ENCODE data around the gene GMPR2.
"Not testable (repeated sequence)": the region's sequence is repeated elsewhere in the genome, so short reads cannot be mapped to it uniquely, and the experiment has no call there.

GMPR2 gene

DNA sequence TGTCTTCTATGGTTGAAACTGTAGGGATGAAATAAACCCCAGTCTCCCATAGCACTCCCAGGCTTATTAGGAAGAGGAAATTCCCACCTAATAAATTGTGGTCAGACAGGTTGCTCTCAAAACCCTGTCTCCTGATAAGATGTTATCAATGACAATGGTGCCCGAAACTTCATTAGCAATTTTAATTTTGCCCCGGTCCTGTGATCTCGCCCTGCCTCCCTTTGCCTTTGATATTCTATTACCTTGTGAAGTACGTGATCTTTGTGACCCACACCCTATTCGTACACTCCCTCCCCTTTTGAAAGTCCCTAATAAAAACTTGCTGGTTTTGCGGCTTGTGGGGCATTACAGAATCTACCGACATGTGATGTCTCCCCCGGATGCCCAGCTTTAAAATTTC lies 30.2 kb upstream of the GMPR2 start:
- not testable (repeated sequence) for DNase-seq (ENCODE audit: low spot score)

DNA sequence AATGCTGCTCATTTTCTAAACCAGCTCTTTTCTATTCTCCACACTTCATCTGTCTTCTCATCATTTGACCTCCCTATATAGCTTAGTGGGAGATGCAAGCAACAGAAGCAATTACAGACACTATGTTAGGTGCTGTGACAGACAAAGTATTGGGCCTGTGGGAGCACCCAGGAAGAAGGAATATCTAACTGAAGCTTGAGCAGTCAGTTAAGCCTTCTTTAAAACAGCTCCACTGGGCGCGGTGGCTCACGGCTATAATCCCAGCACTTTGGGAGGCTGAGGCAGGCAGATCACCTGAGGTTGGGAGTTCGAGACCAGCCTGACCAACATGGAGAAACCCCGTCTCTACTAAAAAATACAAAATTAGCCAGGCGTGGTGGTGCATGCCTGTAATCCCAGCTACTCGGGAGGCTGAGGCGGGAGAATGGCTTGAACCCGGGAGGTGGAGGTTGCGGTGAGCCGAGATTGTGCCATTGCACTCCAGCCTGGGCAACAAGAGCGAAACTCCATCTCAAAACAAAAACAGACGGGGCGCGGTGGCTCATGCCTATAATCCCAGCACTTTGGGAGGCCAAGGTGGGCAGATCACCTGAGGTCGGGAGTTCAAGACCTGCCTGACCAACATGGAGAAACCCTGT lies 29.4 kb upstream of the GMPR2 start:
- not testable (repeated sequence) for DNase-seq (ENCODE audit: low spot score)

GRCh38 chr14:24204163-24205146 lies 28.3 kb upstream of the GMPR2 start:
- no peak for DNase-seq (ENCODE audit: low spot score)

- DNase-seq (ENCODE audit: low spot score) = no peak
Measured at GRCh38 chr14:24206260-24207103, 26.2 kb upstream of the GMPR2 start.

- DNase-seq (ENCODE audit: low spot score) = no peak
Measured at GRCh38 chr14:24207104-24207551, 25.6 kb upstream of the GMPR2 start.

DNA sequence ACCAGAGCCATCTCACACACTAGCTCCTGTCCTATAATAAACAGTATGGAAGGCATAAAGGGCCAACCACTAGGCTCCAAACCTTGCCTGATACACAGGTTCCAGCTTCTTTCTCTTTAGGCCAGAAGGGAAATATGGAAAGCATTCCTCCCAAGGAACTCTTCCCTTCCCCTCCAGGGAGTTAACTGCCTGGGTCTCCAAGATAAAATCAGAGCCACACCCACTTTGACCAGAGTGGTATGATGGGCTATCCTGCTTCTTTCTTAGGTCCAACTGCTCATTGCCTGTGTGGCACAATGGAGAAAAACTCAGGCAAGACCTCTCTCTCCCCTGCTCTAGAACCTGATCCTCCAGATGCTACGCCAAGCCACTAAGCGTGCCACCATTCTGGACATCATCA lies 25.1 kb upstream of the GMPR2 start:
- no peak for DNase-seq (ENCODE audit: low spot score)

GRCh38 chr14:24211311-24211710 lies 21.4 kb upstream of the GMPR2 start:
- DNase-seq (ENCODE audit: low spot score) = no peak

DNA sequence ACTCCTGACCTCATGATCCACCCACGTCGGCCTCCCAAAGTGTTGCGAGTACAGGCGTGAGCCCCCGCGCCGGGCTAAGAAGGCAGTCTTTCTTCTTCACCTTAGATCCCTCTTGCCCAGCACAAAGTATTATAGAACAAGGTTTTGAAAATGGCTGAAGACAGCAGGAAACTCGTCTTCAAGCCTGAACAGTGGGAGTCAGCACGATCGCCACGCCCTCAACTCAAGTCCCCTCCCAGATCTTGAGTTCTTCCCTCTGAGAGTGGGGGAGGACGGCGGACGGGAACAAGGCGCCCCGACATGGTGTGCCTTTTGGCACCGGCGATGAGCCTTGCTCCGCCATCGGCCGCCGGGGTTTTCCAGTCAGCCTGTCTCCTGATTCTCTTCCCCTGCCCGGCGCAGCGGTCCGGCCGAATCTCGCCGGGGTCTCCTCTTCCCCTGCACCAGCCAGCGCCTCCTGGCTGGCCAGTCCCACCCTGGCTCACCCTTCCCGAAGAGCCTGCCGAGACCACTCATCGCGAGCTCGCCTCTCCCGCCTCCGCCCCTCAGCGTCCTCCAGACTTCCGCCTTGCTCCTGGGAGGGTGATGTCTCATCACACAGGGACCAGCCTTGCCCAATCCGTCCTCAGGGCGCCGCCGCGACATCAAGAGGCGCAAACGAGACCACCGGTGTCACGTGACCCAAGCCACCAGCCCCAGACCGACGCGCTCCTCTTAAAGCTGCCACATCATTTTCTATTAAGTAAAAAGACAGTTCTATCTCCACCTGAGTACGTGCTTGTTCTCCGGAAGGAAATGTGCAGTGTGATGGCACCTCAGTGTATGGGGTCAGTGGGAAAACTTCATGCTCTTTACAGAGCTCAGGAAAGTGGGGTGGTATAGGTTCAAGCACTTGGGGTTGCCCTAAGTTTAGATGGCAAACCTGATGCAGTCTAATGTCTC lies 19.5 kb upstream of the GMPR2 start, which contains the start of gene CHMP4A:
Gene CHMP4A (minus strand): TSS at position 565 of the 942 bp plus-strand sequence. CDS start 49 bp downstream, at position 516.
- DNase-seq (ENCODE audit: low spot score) = peak; percentile 97

- peak; percentile 14 for DNase-seq (ENCODE audit: low spot score)
Measured at GRCh38 chr14:24213866-24214662, 18.7 kb upstream of the GMPR2 start.

GRCh38 chr14:24215495-24216344 lies 17.0 kb upstream of the GMPR2 start, which contains the start of gene MDP1:
TSS of gene MDP1 (minus strand) at chr14:24216066. CDS start at chr14:24215955, 111 bp downstream.
- DNase-seq (ENCODE audit: low spot score) = peak; percentile 93

GRCh38 chr14:24216345-24216699 lies 16.4 kb upstream of the GMPR2 start:
- DNase-seq (ENCODE audit: low spot score) = no peak

- not testable (repeated sequence) for DNase-seq (ENCODE audit: low spot score)
Measured at GRCh38 chr14:24216876-24217275, 15.9 kb upstream of the GMPR2 start.

GRCh38 chr14:24219080-24219479 lies 13.6 kb upstream of the GMPR2 start:
- DNase-seq (ENCODE audit: low spot score) = no peak

GRCh38 chr14:24219521-24219920 lies 13.2 kb upstream of the GMPR2 start:
- DNase-seq (ENCODE audit: low spot score) = no peak

DNA sequence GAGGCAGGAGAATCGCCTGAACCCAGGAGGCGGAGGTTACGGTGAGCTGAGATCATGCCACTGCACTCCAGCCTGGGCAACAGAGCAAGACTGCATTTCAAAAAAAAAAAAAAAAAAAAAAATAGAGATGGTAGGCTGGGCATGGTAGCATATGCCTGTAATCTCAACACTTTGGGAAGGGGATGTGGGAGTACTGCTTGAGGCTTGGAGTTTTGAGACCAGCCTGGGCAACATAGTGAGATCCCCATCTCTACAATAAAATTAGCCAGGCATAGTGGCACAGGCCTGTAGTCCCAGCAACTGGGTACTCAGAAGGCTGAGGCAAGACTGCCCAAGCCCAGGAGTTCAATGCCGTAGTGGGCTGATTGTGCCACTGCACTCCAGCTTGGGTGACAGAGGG lies 9.7 kb upstream of the GMPR2 start:
- DNase-seq (ENCODE audit: low spot score) = not testable (repeated sequence)

- no peak for DNase-seq (ENCODE audit: low spot score)
Measured at GRCh38 chr14:24224618-24225071, 8.1 kb upstream of the GMPR2 start.

DNA sequence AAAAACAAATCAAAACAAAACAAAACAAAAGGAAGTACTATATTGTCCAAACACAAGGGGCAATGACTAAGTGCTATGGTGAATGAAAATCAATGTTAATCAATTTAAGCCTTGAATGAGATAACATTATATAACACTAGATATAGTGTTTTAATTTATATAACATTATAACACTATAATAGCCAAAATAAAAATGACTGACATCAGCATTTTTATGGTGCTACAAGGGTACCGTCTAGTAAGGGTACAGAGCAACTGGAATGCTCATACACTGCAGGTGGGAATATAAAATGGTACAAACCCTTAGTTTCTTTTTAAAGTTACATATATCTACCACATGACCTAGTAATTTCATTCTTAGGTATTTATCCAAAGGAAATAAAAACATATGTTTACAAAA lies 6.3 kb upstream of the GMPR2 start:
- DNase-seq (ENCODE audit: low spot score) = no peak

DNA sequence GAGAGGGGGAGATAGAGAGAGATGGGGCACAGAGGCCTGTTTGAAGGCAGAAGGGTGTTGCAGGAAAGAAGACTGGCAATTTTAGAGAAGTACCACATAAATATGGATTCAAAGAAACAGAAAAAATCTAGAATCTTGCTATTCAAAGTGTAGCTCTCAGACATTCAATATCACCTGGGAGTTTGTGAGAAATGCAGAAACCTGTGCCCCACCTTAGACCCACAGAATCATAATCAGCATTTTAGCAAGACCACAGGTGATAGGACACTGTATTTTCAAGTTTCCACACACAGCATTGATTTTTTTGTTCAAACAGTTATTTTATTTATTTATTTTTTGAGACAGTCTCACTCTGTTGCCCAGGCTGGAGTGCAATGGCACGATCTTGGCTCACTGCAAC lies 3.8 kb upstream of the GMPR2 start:
- no peak for DNase-seq (ENCODE audit: low spot score)

Data from germinal center (tissue), 1 donor.